ENCODE data around the gene NPAS2.

NPAS2 gene

GRCh38 chr2:100907832-100908231, 87.9 kb downstream of the NPAS2 start:
- no peak for DNase-seq (ENCODE audit: low spot score)

- no peak for DNase-seq (ENCODE audit: low spot score)
Observed at GRCh38 chr2:100909534-100910081, 89.7 kb downstream of the NPAS2 start.

- no peak for DNase-seq (ENCODE audit: low spot score)
Observed at GRCh38 chr2:100910111-100910510, 90.2 kb downstream of the NPAS2 start.

- no peak for DNase-seq (ENCODE audit: low spot score)
Observed at GRCh38 chr2:100919316-100919715, 99.4 kb downstream of the NPAS2 start.

- DNase-seq (ENCODE audit: low spot score) = peak; percentile 58
Observed at GRCh38 chr2:100921685-100922161, 101.8 kb downstream of the NPAS2 start.

GRCh38 chr2:100923461-100924060, 103.6 kb downstream of the NPAS2 start:
- DNase-seq (ENCODE audit: low spot score) = no peak

- no peak for DNase-seq (ENCODE audit: low spot score)
Observed at GRCh38 chr2:100924122-100924519, 104.2 kb downstream of the NPAS2 start.

GRCh38 chr2:100924520-100925451, 104.8 kb downstream of the NPAS2 start:
- DNase-seq (ENCODE audit: low spot score) = peak; percentile 73

GRCh38 chr2:100928235-100928634, 108.3 kb downstream of the NPAS2 start:
- no peak for DNase-seq (ENCODE audit: low spot score)

GRCh38 chr2:100929147-100929546, 109.2 kb downstream of the NPAS2 start:
- no peak for DNase-seq (ENCODE audit: low spot score)

GRCh38 chr2:100934504-100935371, 114.8 kb downstream of the NPAS2 start:
- DNase-seq (ENCODE audit: low spot score) = no peak

GRCh38 chr2:100935372-100935752, 115.4 kb downstream of the NPAS2 start:
- peak; percentile 65 for DNase-seq (ENCODE audit: low spot score)

GRCh38 chr2:100936070-100936741, 116.3 kb downstream of the NPAS2 start:
- DNase-seq (ENCODE audit: low spot score) = no peak

GRCh38 chr2:100936972-100937542, 117.1 kb downstream of the NPAS2 start:
- no peak for DNase-seq (ENCODE audit: low spot score)

GRCh38 chr2:100938031-100939026, 118.4 kb downstream of the NPAS2 start:
- no peak for DNase-seq (ENCODE audit: low spot score)

GRCh38 chr2:100939445-100939844, 119.5 kb downstream of the NPAS2 start:
- no peak for DNase-seq (ENCODE audit: low spot score)

GRCh38 chr2:100940240-100940639, 120.3 kb downstream of the NPAS2 start:
- DNase-seq (ENCODE audit: low spot score) = no peak

- DNase-seq (ENCODE audit: low spot score) = no peak
Observed at GRCh38 chr2:100940766-100941645, 121.1 kb downstream of the NPAS2 start.

Data from AG20443 (cell line).